Epidermal melanocyte (primary cell): ENCODE results near the gene CTNND2.

ENCODE experiments used
- DNase-seq: peaks from one replicate; pipeline ENCODE4 v3.0.0; 2011; ENCODE audit warnings: low spot score; ENCODE audit not compliant: insufficient read length

Gene CTNND2

DNA sequence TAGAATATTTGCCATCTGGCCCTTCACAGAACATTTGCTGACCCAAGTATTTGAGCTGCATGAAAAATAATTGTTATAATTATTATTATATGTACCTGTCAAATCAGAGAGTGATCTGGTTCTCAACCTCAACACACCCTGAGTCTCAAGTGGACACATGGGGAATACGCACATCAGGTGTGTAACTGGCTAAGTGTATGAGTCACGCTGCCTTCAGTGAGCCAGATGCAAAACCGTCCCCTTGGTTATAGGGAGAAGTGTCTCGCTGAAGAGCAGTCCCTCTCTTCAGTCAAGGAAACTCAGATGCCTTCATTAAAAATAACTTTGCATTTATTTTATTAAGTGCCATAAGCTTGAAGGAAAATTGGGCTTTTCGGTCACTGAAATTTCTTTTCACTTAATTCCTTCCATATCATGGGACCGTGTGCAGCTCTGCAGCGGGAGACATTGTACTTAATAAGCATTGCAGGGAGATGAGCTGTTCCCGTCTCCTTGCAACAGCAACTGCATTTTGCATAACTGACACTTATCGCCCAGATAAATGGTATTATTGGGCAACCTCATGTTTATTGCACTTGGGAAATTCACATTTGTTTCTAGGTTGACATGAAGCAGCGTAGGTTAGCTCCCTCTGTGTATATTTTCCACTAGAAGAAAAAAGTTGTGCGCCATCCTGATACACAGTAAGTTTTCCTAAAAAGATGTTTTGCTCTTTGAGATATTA is 630.9 kb downstream of the CTNND2 start:
- DNase-seq: no peak

DNA sequence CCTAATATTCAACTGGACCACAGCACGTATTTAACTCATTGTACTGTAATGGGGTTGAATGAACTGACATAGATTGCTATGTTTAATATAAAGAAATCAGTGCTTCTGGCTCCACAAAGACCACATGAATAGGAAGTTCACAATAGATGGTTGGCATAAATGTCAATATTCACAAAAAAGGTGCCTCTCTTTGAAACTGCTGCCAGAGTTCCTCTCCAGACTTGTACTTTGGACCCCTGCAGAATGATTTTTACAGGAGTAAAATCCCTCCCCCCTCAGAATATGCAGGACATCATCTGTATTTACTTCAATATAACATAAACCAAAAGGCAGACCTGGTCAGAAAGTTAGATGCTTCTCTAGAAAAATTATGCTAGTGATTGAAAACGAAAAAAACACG is 634.7 kb downstream of the CTNND2 start:
- no peak for DNase-seq

DNA sequence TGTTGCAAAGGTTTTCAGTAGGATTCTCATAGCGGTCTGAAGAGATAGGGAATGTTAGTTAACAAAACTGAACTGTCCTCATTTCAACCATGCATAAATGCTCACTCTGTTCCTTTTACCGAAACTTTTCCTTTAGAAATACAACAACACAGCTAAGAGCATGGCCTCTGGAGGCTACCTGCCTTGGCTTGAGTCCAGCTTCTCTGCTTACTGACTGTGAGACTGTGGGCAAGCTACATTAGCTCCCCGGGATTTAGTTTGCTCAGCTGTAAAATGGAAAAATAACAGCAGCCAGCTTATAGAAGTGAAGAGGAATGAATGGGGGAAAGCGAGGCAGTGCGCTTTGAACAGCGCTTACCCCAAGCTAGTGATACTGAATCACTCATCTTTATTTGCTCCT is 635.4 kb downstream of the CTNND2 start:
- no peak for DNase-seq

DNA sequence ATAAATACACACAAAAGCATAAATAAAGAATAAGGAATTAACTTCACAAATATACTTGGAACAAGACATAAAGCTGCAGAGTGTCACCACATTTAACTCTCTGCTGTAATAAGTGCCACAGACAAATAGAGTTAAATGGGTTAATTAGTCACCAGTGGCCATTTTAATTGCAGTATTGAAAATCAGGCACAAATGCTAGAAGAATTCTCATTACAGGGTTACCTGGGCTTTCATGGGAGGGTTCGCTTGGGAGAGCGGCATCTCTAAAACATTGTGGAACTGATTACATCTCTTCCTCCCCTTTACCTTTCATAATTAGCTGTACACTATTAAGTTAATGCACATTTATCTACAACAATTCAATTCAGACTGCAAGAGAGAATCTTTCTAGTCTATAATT is 637.9 kb downstream of the CTNND2 start:
- DNase-seq: no peak

DNA sequence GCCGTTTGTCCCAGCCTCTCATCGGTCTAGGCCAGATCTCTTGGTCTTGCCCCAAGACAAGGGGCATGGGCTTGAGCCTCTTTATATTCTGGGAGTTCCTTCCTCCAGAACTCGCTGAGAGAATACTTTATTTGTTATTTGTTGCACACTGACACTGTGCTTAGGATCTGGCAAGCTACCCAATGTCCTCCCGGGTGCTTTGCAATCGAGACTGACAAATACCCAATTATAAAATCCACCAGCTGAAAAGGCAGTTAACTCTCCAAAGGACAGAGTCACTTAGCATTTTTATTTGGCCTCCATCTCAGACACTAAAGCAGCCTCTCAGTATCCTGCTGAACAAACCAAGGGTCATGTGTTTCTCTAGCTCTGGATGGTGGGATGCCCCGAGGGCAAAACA is 643.0 kb downstream of the CTNND2 start:
- no peak for DNase-seq

DNA sequence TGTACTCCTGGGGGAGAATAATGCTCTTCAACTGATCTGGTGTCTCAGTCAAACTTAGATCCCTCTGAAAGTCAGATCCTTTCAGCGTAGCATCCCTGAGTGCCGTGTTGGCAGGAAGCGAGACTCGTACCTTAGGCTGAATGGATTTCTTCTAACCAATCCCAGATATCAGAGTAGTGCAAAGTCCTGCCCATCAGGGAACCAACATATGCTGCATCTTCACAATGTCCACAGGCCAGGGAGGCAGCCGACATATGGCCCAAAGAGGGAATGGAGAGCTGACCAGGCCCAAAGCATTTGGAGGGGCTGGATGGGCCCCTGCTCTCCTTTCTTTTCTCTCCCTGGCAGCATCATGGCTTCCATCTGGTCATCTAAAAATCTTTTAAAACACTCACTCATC is 646.2 kb downstream of the CTNND2 start:
- no peak for DNase-seq

DNA sequence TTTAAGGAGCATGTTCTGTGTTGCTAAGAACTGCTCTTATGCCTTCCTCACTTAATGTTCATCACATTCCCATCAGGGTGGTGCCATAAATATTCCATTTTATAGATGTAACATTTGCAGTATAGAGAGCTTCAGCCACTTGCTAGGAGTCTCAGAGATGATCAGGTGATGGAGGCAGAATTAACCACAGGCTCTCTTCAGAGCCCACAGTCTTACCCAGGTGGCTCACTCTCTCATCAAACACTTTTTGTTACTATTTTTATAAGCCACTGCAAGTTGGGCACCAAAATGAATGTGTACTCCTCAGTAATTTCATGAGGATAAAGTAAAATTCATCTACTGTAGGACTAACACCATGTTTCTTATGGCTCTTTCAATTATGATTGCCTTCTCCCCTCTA is 651.7 kb downstream of the CTNND2 start:
- no peak for DNase-seq

DNA sequence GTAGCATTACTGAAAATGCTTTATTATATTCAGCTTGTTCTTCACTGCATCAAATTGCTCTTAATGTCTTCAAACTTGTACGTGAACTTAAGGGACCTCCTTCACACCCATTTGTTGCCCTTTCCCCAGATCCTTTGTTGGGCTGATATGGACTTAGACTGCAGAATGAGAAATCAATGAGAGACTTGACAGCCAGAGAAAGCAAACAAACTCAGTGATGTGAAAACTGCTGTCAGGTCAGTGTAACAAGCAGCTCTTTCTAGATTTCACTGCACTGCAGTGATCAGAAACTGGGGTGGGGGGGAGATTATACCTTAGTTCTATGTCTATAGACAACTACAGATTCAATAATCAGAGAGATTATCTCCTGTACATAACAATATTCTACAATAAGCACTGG is 652.2 kb downstream of the CTNND2 start:
- DNase-seq: no peak

DNA sequence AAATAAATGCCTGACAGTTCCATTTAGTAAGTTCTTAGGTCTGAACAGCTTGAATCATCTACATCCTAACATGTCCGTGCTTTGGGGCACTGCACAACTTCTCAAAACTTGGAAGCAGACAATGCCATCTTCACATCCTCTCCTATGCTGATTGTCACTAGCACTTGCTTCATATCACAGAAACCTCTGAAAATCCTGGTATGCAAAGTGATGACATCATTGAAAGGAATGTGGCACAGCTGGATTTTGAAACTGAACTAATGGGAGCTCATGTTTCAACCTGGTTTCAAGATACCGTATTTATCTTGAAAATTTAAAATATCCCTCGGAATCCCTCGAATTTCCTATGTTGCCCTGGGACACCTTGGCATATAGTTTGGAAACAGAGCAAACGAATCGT is 653.0 kb downstream of the CTNND2 start:
- DNase-seq: no peak

DNA sequence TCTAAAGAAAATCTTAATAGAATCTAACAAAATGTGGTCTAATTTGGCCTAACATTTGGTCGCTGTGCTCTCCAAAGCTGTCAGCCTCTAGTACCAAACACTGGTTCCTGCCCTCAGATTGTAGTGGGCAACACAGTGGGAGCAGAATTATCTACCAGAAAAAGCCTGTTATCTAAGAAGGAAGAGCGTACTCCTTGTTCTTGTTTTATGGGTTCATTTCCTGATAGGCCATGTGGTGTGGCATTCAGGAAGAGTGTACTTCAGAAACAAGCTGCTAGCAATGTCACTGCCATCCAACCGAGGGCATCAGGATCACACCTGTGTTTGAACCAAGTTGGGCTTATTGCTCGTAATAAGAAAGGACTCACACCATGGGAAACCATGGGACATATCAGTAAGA is 655.3 kb downstream of the CTNND2 start:
- DNase-seq: no peak

DNA sequence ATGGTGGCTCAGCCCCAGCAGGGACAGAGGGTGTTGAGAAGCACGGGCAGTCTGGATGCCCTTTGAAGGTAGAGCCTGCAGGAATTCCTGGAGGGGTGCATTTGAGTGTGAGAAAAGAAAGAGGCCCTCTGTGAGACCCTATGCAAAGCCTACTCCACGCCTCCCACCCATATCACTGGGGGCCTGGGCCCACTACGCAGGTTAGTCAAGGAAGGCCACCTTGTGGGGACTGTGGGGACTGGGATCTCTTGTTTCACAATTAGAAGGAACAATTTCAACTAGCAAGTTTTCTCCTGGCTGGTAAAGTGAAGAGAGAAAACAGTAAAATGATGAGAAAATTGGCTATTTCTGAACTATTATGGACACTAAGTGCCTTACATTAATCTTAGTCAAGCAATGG is 657.0 kb downstream of the CTNND2 start:
- DNase-seq: no peak

DNA sequence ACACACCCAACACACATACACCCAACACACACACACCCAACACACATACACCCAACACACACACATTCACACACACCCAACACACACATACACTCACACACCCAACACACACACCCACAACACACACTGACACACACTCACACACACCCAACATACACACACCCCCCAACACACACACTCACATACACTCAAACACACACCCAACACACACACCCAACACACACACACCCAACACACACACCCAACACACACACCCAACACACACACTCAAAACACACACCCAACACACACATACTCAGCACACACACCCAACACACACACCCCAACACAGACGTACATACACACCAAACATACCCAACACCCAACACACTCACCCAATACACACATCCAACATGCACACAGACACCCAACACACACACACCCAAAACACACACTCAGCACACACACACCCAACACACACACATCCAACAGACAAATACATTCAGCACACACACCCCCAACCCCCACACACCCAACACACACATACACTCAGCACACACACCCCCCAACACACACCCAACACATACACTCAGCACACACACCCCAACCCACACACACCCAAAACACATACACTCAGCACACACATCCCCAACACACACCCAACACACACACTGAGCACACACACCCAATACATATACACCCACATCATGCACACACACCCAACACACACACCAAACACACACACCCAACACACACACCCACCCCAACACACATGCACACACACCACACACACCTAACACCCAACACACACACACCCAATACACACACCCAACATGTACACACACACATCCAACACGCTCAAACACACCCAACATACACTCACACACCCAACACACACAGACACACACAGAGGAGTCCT is 663.7 kb downstream of the CTNND2 start:
- DNase-seq: no peak

DNA sequence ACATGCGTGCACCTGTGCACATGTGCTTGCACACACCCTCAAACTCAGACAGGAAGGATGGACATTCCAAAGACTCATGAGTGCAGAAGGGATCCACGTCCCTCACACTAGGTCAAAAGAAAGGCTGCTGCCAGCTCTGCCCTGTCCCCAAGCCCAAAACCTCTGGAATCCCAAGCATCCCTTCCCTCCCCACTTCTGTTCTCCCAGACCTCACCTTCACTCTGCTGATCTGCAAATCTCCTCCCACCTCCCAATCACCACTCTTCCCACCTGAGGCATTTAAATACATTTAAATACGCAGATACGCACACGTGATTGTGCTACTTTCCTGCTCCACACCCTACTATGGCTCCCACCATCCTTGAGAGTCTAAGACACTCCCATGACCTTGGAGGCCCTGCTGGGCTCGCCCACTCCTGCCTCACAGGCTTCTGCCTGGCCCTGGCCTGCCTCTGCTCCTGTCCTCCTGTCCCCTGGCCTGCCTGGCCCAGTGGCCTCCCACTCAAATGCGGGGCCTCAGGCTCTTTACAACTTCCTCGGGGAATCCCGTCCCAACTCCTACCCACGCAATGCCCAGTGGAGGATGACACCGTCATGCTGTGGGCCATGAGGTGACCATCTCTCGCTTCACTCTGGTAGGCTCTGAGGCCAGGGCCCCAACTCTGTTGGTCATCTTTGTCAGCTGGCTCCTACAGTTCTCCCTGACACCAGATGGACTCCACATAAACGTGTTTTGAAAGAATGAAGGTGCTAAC is 664.8 kb downstream of the CTNND2 start:
- DNase-seq: no peak

DNA sequence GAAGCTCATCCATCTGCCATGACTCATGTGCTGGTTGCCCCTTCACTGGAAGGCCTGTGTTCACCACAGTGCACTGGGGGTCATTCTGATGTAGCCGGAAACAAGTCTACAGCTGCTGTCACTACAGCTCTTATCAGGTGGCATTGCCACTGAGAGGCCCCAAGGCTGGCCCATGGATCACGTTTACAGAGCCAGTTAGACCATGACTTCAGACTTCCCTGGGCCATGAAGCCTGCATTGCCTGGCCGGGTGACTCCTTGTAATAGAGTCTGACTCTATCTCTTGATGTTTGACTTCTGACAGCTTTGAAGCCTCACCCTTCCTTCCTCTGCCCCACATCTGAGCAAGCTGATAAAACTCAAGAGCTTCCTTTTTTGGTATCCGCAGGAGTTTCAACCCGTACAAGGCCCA is 669.7 kb downstream of the CTNND2 start:
- no peak for DNase-seq

DNA sequence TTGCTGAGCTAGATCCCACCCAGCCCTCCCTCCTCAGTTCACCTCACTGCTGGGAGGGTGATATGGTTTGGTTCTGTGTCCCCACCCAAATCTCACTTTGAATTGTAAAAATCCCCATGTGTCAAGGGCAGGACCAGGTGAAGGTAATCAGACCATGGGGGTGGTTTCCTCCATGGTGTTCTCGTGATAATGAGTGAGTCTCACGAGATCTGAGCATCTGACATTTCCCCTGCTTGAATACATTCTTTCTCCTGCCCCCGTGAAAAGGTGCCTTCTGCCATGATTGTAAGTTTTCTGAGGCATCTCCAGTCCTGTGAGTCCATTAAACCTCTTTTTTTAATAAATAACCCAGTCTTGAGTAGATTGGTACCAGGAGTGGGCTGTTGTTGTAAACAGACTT is 673.4 kb downstream of the CTNND2 start:
- no peak for DNase-seq

DNA sequence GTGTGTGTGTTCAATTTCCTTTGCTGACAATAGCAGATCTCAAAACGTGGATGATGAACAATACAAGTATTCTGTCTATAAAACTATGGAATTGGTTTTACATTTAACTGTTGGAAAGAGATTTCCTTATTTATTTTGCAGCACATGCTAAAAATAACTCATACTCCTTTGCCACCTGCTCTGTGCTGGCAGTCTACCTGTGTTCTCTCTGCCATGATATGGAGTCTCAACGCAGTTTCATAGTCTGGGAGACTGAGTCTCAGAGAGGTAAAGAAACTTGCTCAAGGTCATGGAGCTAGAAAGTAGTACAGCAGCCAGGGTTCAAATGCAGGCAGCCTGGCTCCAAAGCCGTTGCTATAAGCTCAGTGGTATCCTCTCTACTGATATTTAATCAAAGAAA is 677.2 kb downstream of the CTNND2 start:
- no peak for DNase-seq

DNA sequence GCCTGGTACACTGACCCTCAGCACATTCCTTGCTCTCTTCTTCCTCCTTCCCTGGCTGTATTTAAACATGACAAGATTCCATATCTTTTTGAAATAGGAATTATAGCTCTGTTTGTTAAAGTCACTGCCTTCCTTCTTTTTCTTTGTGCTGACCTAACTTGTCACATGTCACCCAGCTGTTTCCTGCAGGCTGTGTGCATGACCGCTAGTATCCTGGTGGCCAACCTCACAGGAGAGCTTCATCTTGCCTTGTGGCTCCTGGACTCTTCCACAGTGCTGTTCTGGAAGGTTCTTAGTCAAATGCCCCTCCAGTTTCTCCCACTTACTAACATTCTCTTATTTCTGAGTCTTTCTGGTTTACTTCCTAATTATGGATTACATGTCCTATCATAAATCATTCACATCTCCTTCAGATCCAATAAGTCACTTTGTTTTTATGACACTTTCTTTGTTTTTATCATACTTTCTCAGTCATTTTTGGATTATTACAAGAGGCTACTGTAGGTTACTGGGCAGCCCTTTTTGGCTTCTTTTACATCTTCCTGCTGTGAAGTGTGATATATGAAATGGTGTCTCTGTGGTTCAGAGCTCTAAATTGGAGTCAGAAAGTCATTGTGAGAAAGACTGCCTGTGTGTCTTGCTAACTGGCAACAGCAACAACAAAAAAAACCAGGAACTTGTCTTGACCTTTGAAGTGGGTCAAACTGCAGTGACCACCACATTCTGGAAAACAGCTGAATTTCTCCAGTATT is 679.6 kb downstream of the CTNND2 start:
- DNase-seq: no peak

DNA sequence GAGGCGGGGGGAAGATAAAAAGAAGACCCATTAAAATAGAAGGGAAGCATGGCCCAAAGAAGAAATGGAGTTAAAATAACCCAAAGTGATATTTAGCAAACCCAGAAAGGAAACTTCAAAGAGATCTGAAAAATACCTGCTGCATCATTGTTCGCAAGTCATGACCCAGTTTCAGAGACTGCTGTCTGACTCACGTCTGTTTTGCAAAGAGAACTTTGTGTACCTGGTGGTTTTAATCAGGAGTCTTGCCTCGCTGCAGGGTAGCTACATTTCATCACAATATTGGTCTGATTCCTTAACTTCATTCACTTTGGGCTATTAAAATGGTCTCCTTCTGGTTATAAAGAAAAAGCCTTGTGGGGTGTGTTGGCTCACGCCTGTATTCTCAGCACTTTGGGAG is 682.1 kb downstream of the CTNND2 start:
- DNase-seq: no peak

DNA sequence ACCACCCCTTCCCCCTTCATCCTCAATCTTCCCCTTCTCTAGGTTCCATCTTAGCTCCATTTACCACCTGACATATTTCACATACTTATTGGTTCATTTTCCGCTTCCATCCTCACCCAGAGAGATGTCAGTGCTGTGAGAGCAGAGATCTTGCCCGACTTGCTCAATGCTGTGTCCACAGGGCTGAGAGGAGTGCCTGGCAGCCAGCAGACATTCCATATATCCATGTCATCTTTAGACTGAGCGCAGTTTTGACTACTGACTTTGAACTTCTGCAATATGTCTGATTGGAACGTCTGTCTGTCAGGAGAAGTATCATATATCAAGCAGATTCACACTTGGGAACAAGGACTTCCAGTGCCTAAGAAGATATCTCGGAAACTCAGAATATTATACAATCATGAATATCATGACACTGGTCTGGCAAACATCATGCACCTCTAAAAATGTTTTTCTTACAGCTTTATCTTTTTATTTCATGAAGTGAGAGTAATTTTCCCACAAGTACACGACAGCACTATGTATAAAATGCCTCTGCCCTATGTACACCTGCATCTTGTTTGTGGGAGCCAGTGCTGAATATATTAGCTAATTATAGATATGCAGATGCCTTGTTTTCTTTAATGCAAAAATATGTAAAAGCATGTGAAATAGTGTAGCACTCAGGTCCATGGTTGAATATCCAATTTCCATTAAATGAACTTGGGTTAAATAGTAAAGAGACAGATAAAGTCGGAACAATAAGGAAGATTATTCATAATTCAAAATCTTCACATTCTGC is 689.2 kb downstream of the CTNND2 start:
- DNase-seq: no peak

DNA sequence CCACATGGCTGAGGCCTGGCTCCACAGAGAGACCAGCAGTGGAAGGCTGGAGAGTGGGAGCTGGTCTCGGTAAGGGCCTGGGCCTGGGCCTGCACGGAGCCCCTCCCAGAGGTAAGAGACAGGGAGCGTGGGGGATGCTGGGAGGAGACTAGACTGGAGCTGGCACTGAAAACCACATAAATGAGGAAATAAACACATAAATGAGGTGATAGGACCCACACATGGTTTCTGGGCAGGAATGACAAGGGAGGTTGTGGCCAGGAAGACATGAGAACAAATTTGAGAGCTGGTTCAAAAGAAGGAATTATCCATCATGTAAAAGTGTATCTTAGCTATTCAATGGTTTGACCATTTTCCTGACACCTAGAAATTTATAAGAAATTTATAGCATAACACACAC is 691.5 kb downstream of the CTNND2 start:
- no peak for DNase-seq

DNA sequence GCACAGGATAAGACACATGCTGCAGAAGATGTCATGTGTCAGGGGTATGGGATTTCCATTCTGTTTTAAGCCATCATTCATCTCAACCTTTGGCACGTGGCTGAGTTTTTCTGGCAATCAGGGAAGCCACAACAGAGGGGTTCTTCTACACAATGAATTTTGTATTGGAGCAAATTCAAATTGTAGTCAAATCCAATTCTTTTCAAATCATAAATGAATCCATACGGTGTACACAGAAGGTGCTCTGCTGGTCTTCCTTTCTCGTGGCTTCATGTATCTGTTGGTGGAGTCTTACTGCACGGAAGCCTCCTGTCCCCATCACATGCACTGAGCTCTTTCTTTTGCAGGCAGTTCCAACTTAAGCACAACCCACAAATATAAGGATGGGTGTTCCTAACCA is 706.5 kb downstream of the CTNND2 start:
- no peak for DNase-seq
